Activated CD8-positive, alpha-beta memory T cell treated with anti-CD3 and anti-CD28 coated beads, Interleukin-2, amount 50 U/mL, for 4 hours (primary cell): Measurements from ENCODE around the gene HSPG2.
A peak's percentile ranks its signal among the peaks of the same experiment; 100 is the strongest.
"Not testable (repeated sequence)": the region's sequence is repeated elsewhere in the genome, so short reads cannot be mapped to it uniquely, and the experiment has no call there.

Experiments used
- DNase-seq: peaks from one replicate; pipeline ENCODE4 v3.0.0-alpha.2; 2020

HSPG2 gene

DNA sequence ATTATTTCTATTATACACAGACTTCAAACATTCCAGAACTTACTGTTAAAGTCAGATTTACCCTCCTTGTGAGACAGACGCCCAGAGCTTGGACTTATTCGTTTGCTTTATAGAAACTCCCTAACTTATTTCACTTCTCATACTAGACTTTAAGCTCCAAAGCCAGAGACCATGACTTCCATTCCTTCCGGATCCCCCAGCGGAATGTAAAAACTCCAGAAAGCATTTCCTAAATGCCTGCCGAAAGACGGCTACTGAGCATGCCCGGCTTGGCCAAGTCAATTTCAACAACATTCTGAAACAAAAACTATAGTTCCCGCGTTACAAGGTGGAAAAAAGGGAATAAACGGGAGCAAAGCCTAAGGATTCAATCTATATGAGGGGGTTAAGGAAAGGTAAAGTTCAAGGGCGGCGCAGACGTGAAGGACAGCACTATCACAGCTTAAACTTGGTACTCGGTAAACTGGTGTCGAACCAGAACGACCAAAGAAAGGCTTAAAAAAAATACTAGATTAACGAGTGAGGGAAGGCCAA, 155.2 kb downstream of the HSPG2 start:
- no peak for DNase-seq

DNA sequence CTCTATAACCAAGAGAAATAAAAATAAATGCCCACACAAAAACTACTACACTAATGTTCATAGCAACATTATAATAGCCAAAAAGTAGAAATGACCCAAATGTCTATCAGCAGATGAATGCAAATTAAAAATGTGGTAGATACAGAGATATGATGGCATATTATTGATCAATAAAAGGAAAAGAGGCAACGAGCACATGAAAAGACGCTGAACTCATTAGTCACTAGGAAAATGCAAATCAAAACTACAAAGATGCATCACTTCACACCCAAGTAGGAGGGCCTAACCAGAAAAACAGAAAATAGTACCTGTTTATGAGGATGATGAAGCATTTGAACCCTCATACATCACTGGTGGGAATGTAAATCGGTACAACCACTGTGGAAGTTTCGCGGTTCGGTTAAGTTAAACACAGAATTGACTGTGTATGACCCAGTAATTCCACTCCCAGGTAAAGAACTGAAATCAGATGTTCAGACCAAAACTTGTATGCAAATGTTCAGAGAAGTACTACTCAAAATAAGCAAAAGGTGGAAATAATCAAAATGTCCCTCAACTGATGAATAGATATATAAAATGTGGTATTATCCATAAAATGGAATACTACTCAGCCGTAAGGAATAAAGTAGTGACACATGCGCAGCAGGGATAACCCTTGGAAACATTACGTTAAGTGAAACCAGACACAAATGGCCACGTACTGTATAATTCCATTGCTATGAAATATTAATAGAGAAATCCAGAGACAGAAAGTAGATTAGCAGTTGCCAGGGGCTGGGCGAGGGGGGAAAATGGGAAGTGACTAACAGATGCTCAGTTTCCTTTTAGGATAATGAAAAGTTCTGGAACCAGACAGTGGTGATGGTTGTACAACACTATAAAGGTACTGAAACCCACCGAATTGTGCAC, 157.2 kb downstream of the HSPG2 start:
- DNase-seq = peak; percentile 23

DNA sequence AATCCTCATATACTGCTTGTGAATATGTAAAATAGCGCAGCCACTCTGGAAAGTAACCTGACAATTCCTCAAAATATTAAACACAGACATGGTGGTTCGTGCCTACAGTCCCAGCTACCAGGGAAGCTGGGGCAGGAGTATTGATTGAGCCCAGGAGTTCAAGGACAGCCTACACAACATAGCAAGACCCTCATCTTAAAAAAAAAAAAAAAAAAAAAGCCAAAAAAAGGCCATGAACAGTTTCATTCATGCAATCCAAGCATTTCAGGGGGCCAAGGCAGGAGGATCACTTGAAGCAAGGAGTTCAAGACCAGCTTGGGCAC, 158.7 kb downstream of the HSPG2 start:
- no peak for DNase-seq

DNA sequence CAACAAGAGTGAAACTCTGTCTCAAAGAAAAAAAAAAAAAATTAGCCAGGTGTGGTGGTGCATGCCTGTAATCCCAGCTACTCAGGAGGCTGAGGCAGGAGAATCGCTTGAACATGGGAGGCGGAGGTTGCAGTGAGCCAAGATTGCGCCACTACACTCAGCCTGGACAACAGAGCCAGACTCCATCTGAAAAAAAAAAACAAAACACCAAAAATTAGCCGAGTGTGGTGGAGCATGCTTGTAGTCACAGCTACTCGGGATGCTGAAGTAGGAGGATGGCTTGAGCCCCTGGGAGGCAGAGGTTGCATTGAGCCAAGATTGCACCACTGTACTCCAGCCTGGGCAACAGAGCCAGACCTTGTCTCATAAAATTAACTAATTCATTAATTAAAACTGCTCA, 160.2 kb downstream of the HSPG2 start:
- not testable (repeated sequence) for DNase-seq

DNA sequence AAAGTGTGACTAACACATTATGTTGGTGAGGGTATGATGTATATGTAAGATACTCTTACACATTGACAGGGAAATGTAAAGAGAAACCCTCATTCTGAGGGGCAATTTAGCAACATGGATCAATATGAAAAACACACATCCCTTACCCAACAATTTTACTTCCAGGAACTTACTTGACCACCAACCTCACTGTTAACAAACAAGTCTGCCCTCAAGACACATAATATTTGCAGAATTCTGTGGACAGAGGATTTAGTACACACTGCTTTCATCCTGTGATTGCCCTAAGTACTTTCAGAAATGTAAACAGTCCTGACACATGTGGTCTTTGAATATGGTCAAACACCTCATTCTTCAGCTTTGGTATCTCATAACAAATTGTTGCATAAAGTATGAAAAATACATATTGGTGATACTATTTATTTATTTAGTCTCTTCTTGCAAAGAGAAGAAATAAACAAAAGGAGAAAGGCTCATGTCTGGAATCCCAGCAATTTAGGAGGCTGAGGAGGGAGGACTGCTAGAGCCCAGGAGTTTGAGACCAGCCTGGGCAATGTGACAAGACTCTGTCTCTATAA, 161.0 kb downstream of the HSPG2 start:
- no peak for DNase-seq

DNA sequence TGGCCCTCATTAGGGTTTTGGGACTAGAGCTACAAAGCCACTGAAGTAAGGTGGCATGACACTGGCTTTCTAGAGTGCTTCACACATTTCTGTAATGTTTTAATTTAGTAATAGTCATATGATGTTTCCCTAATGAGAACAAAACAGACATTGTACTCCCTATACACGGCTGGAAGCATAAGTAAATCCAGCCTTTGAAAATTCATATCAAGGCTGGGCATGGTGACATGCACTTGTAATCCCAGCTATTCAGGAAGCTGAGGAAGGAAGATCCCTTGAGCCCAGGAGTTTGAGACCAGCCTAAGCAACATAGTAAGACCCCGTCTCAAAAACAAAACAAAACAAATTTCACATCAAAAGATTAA, 161.6 kb downstream of the HSPG2 start:
- DNase-seq = no peak

DNA sequence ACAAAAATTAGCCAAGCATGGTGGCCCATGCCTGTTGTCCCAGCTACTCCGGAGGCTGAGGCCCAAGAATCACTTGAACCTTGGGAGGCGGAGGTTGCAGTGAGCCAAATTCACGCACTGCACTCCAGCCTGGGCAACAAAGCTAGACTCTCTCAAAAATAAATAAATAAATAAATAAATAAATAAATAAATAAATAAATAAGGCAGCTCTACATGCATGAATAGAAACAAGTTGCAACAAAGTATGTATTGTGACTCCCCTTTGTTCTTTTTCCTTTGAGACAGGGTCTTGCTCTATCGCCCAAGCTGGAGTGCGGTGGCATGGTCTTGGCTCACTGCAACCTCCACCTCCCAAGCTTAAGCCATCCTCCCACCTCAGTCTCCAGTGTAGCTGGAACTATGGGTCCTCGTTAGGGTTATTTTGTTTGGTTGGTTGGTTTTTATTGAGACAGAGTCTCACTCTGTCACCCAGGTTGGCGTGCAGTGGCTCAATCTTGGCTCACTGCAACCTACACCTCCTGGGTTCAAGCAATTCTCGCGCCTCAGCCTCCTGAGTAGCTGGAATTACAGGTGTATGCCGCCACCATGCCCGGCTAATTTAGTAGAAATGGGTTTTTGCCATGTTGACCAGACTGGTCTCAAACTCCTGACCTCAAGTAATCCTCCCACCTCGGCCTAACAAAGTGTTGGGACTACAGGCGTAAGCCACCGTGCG, 162.1 kb downstream of the HSPG2 start:
- no peak for DNase-seq

DNA sequence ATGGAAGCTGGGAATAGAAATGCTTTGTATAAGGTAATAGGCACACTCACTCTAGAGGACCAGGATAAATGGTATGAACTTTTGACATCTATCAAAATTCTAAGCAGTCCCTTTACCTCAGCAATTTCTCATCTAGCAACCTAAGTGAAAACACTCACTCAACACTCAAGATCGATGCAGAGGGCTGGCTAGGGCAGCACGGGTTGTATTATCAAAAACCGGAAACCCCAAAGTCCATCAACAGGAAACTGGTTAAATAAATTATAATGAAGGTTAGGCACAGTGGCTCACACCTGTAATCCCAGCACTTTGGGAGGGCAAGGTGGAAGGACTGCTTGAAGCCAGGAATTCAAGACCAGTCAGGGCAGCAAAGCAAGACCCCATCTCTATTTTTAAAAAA, 163.5 kb downstream of the HSPG2 start:
- no peak for DNase-seq
